Osteocyte (in vitro differentiated cells): ENCODE results near the gene TCEANC2. TPM values are rescaled to one million over a fixed set of nuclear protein-coding genes. Genes with fewer than 3 reads are reported as not detected.
"Not testable (repeated sequence)": the region's sequence is repeated elsewhere in the genome, so short reads cannot be mapped to it uniquely, and the experiment has no call there.

Experiments
- DNase-seq: peaks from one replicate; pipeline ENCODE4 v3.0.0; 2021; ENCODE audit warnings: mixed read lengths; ENCODE audit not compliant: unreplicated experiment; ENCODE audit errors: extremely low spot score
- H3K27ac Mint-ChIP-seq: one replicate; pipeline ENCODE4 v1.8.0; 2021; ENCODE audit warnings: mild to moderate bottlenecking, mixed read lengths; ENCODE audit not compliant: unreplicated experiment
- H3K27me3 Mint-ChIP-seq: one replicate; pipeline ENCODE4 v1.8.0; 2021; ENCODE audit warnings: mixed read lengths; ENCODE audit not compliant: unreplicated experiment
- H3K36me3 Mint-ChIP-seq: one replicate; pipeline ENCODE4 v1.8.0; 2021; ENCODE audit warnings: mixed read lengths; ENCODE audit not compliant: unreplicated experiment
- H3K4me1 Mint-ChIP-seq: one replicate; pipeline ENCODE4 v1.8.0; 2021; ENCODE audit warnings: mixed read lengths; ENCODE audit not compliant: unreplicated experiment
- H3K4me3 Mint-ChIP-seq: one replicate; pipeline ENCODE4 v1.8.0; 2021; ENCODE audit warnings: mild to moderate bottlenecking, moderate library complexity, mixed read lengths; ENCODE audit not compliant: unreplicated experiment
- H3K9me3 Mint-ChIP-seq: one replicate; pipeline ENCODE4 v1.8.0; 2021; ENCODE audit warnings: mixed read lengths; ENCODE audit not compliant: unreplicated experiment
- CTCF ChIP-seq: fragments of 200-600 bp; sonication (generic); IDR thresholded peaks from 2 replicates; pipeline ENCODE4 v1.5.0; 2021; ENCODE audit warnings: antibody characterized with exemption, mild to moderate bottlenecking, moderate library complexity
- total RNA-seq: library from RNA; stranded (reverse); gene quantifications from 2 replicates; pipeline ENCODE4 v1.2.1, GENCODE V29; 2021

TCEANC2 gene
- total RNA-seq, 1 donor from 2014 or later = 3.9 TPM

- no peak for TF ChIP-seq CTCF
- no peak for DNase-seq
- Mint-ChIP-seq H3K27me3 (no peaks in the 10 kb centered on the region), H3K27ac (no peak overlapping the region), H3K4me3 (no peak overlapping the region), H3K36me3 (peaks cover 58% of the 10 kb centered on the region), H3K4me1 (no peaks in the 10 kb centered on the region), H3K9me3 (no peaks in the 10 kb centered on the region)
Observed at GRCh38 chr1:54037476-54037875, 15.9 kb upstream of the TCEANC2 start.

- Mint-ChIP-seq H3K4me3 (no peak overlapping the region), H3K36me3 (peaks cover 52% of the 10 kb centered on the region), H3K27ac (no peak overlapping the region), H3K27me3 (no peaks in the 10 kb centered on the region), H3K4me1 (peaks cover 2% of the 10 kb centered on the region), H3K9me3 (no peaks in the 10 kb centered on the region)
- no peak for DNase-seq
- no peak for TF ChIP-seq CTCF
Observed at GRCh38 chr1:54041806-54042205, 11.6 kb upstream of the TCEANC2 start.

GRCh38 chr1:54045496-54045895 is 7.9 kb upstream of the TCEANC2 start:
- no peak for TF ChIP-seq CTCF
- no peak overlapping the region for H3K27ac Mint-ChIP-seq
- peaks cover 9% of the 10 kb centered on the region for H3K4me1 Mint-ChIP-seq
- no peaks in the 10 kb centered on the region for H3K9me3 Mint-ChIP-seq
- no peaks in the 10 kb centered on the region for H3K27me3 Mint-ChIP-seq
- H3K36me3 Mint-ChIP-seq = peaks cover 34% of the 10 kb centered on the region
- no peak for DNase-seq
- H3K4me3 Mint-ChIP-seq = no peak overlapping the region

GRCh38 chr1:54046671-54047383 is 6.6 kb upstream of the TCEANC2 start:
- Mint-ChIP-seq H3K27me3 (no peaks in the 10 kb centered on the region), H3K9me3 (no peaks in the 10 kb centered on the region), H3K4me3 (no peak overlapping the region), H3K27ac (no peak overlapping the region), H3K4me1 (peaks cover 11% of the 10 kb centered on the region), H3K36me3 (peaks cover 27% of the 10 kb centered on the region)
- DNase-seq = no peak
- no peak for TF ChIP-seq CTCF

- Mint-ChIP-seq H3K9me3 (no peaks in the 10 kb centered on the region), H3K4me1 (peaks cover 11% of the 10 kb centered on the region), H3K27me3 (no peaks in the 10 kb centered on the region), H3K36me3 (peaks cover 18% of the 10 kb centered on the region), H3K27ac (no peak overlapping the region), H3K4me3 (no peak overlapping the region)
- no peak for DNase-seq
- TF ChIP-seq CTCF = no peak
Observed at GRCh38 chr1:54047384-54048305, 5.8 kb upstream of the TCEANC2 start.

- H3K27me3 Mint-ChIP-seq, H3K9me3 Mint-ChIP-seq, H3K27ac Mint-ChIP-seq, H3K36me3 Mint-ChIP-seq, H3K4me3 Mint-ChIP-seq, DNase-seq: not testable (repeated sequence)
- peaks cover 23% of the 10 kb centered on the region for H3K4me1 Mint-ChIP-seq
Observed at GRCh38 chr1:54050435-54050834, 3.0 kb upstream of the TCEANC2 start.
